ENCODE measurements around the gene LDAH. TPM values are rescaled to one million over a fixed set of nuclear protein-coding genes. Genes with fewer than 3 reads are reported as not detected.

LDAH gene
- total and polyA plus RNA-seq, 4 donors = 5.0 to 30.8 (median 11.5) TPM

GRCh38 chr2:20676353-20677215 is 146.3 kb downstream of the LDAH start:
- peaks cover 0 to 10% (median 0%) of the 10 kb centered on the region in 5 donors for H3K4me1 ChIP-seq (ENCODE audit: control insufficient read depth in 5 of 5, insufficient read depth in 5 of 5, low read length in 5 of 5)
- H3K36me3 ChIP-seq (ENCODE audit: control insufficient read depth in 4 of 4, insufficient read depth in 4 of 4, low read length in 4 of 4) = peaks cover 0 to 4% (median under 1%) of the 10 kb centered on the region in 4 donors
- H3K9ac ChIP-seq (ENCODE audit: insufficient read depth in 1 of 2, low read length in 2 of 2) = no peak overlapping the region
- H3K4me3 ChIP-seq = no peak overlapping the region
- no peak overlapping the region for H3K27ac ChIP-seq (ENCODE audit: low read depth in 1 of 2, low read length in 1 of 2)
- DNase-seq (no peak), ATAC-seq (ENCODE audit: insufficient read depth, low FRiP score) (no peak)
- peaks cover 0 to 35% (median 31%) of the 10 kb centered on the region in 3 donors for H3K27me3 ChIP-seq (ENCODE audit: control insufficient read depth in 3 of 3, insufficient read depth in 3 of 3, low read length in 2 of 3)
- 89 to 92% methylated on average over 12 of the region's 12 CpGs for WGBS, 2 donors
- TF ChIP-seq CTCF (IDR thresholded peaks at IDR 0.05; ENCODE audit: control extremely low read depth, extremely low read depth) = no peak
- H3K9me3 ChIP-seq (ENCODE audit: control insufficient read depth in 4 of 4, insufficient read depth in 3 of 4, low read length in 3 of 4) = no peaks in the 10 kb centered on the region

GRCh38 chr2:20675701-20676352 is 147.1 kb downstream of the LDAH start:
- WGBS, 2 donors = 58 to 70% methylated on average over 6 of the region's 6 CpGs
- peaks cover 0 to 42% (median 38%) of the 10 kb centered on the region in 3 donors for H3K27me3 ChIP-seq (ENCODE audit: control insufficient read depth in 3 of 3, insufficient read depth in 3 of 3, low read length in 2 of 3)
- peaks cover 0 to 2% (median 0%) of the 10 kb centered on the region in 4 donors for H3K9me3 ChIP-seq (ENCODE audit: control insufficient read depth in 4 of 4, insufficient read depth in 3 of 4, low read length in 3 of 4)
- no peak overlapping the region for H3K4me3 ChIP-seq
- TF ChIP-seq CTCF (IDR thresholded peaks at IDR 0.05; ENCODE audit: control extremely low read depth, extremely low read depth) = no peak
- peaks cover 0 to 4% (median under 1%) of the 10 kb centered on the region in 4 donors for H3K36me3 ChIP-seq (ENCODE audit: control insufficient read depth in 4 of 4, insufficient read depth in 4 of 4, low read length in 4 of 4)
- peak; percentile 30 for ATAC-seq (ENCODE audit: insufficient read depth, low FRiP score)
- no peak overlapping the region for H3K27ac ChIP-seq (ENCODE audit: low read depth in 1 of 2, low read length in 1 of 2)
- no peak for DNase-seq
- no peak overlapping the region for H3K9ac ChIP-seq (ENCODE audit: insufficient read depth in 1 of 2, low read length in 2 of 2)
- peaks cover 0 to 10% (median 0%) of the 10 kb centered on the region in 5 donors for H3K4me1 ChIP-seq (ENCODE audit: control insufficient read depth in 5 of 5, insufficient read depth in 5 of 5, low read length in 5 of 5)

GRCh38 chr2:20674974-20675679 is 147.8 kb downstream of the LDAH start:
- no peak overlapping the region for H3K9ac ChIP-seq (ENCODE audit: insufficient read depth in 1 of 2, low read length in 2 of 2)
- H3K4me3 ChIP-seq = no peak overlapping the region
- H3K27me3 ChIP-seq (ENCODE audit: control insufficient read depth in 3 of 3, insufficient read depth in 3 of 3, low read length in 2 of 3) = peaks cover 0 to 44% (median 41%) of the 10 kb centered on the region in 3 donors
- DNase-seq (no peak), ATAC-seq (ENCODE audit: insufficient read depth, low FRiP score) (no peak)
- peaks cover 0 to 2% (median 0%) of the 10 kb centered on the region in 4 donors for H3K9me3 ChIP-seq (ENCODE audit: control insufficient read depth in 4 of 4, insufficient read depth in 3 of 4, low read length in 3 of 4)
- H3K4me1 ChIP-seq (ENCODE audit: control insufficient read depth in 5 of 5, insufficient read depth in 5 of 5, low read length in 5 of 5) = peaks cover 0 to 14% (median 0%) of the 10 kb centered on the region in 5 donors
- TF ChIP-seq CTCF (IDR thresholded peaks at IDR 0.05; ENCODE audit: control extremely low read depth, extremely low read depth) = no peak
- H3K27ac ChIP-seq (ENCODE audit: low read depth in 1 of 2, low read length in 1 of 2) = no peak overlapping the region
- H3K36me3 ChIP-seq (ENCODE audit: control insufficient read depth in 4 of 4, insufficient read depth in 4 of 4, low read length in 4 of 4) = peaks cover 0 to 4% (median under 1%) of the 10 kb centered on the region in 4 donors
- 53 to 65% methylated on average over 16 of the region's 16 CpGs for WGBS, 2 donors
